HepG2 (cell line): ENCODE data around the gene ATP11A. TPM values are rescaled to one million over a fixed set of nuclear protein-coding genes. Genes with fewer than 3 reads are reported as not detected.

ENCODE experiments used
- ATAC-seq: fragments of 200-7000 bp; cut with Tn5 transposase; 3 replicates; pipeline ENCODE4 v1.9.1; 2020; ENCODE audit warnings: mild to moderate bottlenecking, moderate library complexity
- BruUV-seq: library from RNA; stranded (reverse); fragments of 400-500 nt; replicated peaks from 2 replicates; lab custom pipeline; 2021; lab: Mats Ljungman, UMichigan
- CTCF ChIA-PET: fragments of 300-600 bp; formaldehyde crosslinking; extraction: SDS; loops from one replicate; lab custom pipeline; 2021; ENCODE audit warnings: low total read pairs, inconsistent platforms, low intra/inter-chr PET ratio; lab: Yijun Ruan, JAX
- POLR2A ChIA-PET: fragments of 350-600 bp; sonication (Branson Sonifier 250); formaldehyde crosslinking; loops from one replicate; lab custom pipeline; 2020; ENCODE audit warnings: antibody characterized with exemption, inconsistent platforms; lab: Yijun Ruan, JAX
- DNase-seq: peaks from one replicate; pipeline ENCODE4 v3.0.0-alpha.2; 2015; ENCODE audit warnings: low spot score
- FAIRE-seq: peaks from 3 replicates; lab custom pipeline; 2011; peaks lifted over from hg19 to GRCh38; lab: Jason Lieb, UNC
- H2AFZ ChIP-seq: one replicate; pipeline ENCODE4 v1.6.1; 2011; ENCODE audit warnings: low read length, inconsistent platforms
- H3K27ac ChIP-seq: fragments of 300-600 bp; 3 replicates; pipeline ENCODE4 v1.8.0; 2011; ENCODE audit warnings: mixed run types, mild to moderate bottlenecking, mixed read lengths, low read length, inconsistent platforms; ENCODE audit not compliant: insufficient read depth; ENCODE audit errors: extremely low read length
- H3K27me3 ChIP-seq, 2 experiments: fragments of 200-600 bp in 1 of 2; 2 replicates in 1 of 2; 3 replicates in 1 of 2; pipeline versions ENCODE4 v1.6.0 to v1.8.0; 2011; ENCODE audit warnings: low read length in 2 of 2, mild to moderate bottlenecking in 2 of 2, moderate library complexity in 2 of 2, inconsistent platforms in 1 of 2; ENCODE audit not compliant: insufficient read depth in 2 of 2, control insufficient read depth in 1 of 2
- H3K36me3 ChIP-seq, 2 experiments: fragments of 200-600 bp in 1 of 2; replicated peaks in 1 of 2; 2 replicates in 1 of 2; 3 replicates in 1 of 2; pipeline versions ENCODE4 v1.5.1 to v1.8.0; 2011; ENCODE audit warnings: low read length in 2 of 2, inconsistent platforms in 1 of 2; ENCODE audit not compliant: insufficient read depth in 2 of 2, control insufficient read depth in 1 of 2
- H3K4me1 ChIP-seq: 2 replicates; pipeline ENCODE4 v1.5.1; 2012; ENCODE audit warnings: low read length, inconsistent platforms; ENCODE audit not compliant: insufficient read depth
- H3K4me2 ChIP-seq: 2 replicates; pipeline ENCODE4 v1.6.0; 2011; ENCODE audit warnings: low read depth, low read length, inconsistent platforms
- H3K4me3 ChIP-seq, 3 experiments: fragments of 200-600 bp in 1 of 3; sonication (generic), shearing (Covaris generic) in 1 of 3; replicated peaks in 1 of 3; 2 replicates each; pipeline ENCODE4 v1.5.1; 2011 to 2016; ENCODE audit warnings: low read length in 3 of 3, inconsistent platforms in 2 of 3, low read depth in 2 of 3, mild to moderate bottlenecking in 2 of 3, control low read depth in 1 of 3, mixed read lengths in 1 of 3; ENCODE audit not compliant: insufficient read depth in 1 of 3
- H3K79me2 ChIP-seq: one replicate; pipeline ENCODE4 v1.6.1; 2011; ENCODE audit warnings: low read length, inconsistent platforms; ENCODE audit not compliant: insufficient read depth
- H3K9ac ChIP-seq: 2 replicates; pipeline ENCODE4 v1.6.0; 2011; ENCODE audit warnings: mild to moderate bottlenecking, low read depth, low read length, inconsistent platforms; ENCODE audit not compliant: insufficient read depth
- H3K9me3 ChIP-seq: 2 replicates; pipeline ENCODE4 v1.5.1; 2012; ENCODE audit warnings: mild to moderate bottlenecking, low read length
- H4K20me1 ChIP-seq: 2 replicates; pipeline ENCODE4 v1.6.0; 2011; ENCODE audit warnings: inconsistent platforms, mild to moderate bottlenecking, low read length, moderate library complexity; ENCODE audit not compliant: insufficient read depth
- HOXA5 ChIP-seq: sonication (generic); formaldehyde crosslinking; IDR thresholded peaks from 2 replicates; pipeline ENCODE4 v1.4.0; 2020; ENCODE audit warnings: missing genetic modification reagents
- KLF11 ChIP-seq: IDR thresholded peaks from 2 replicates; pipeline ENCODE4 v1.6.1; 2016; ENCODE audit warnings: missing compliant biosample characterization
- KLF15 ChIP-seq: sonication (generic); formaldehyde crosslinking; IDR thresholded peaks from 2 replicates; pipeline ENCODE4 v1.8.1; 2023; ENCODE audit warnings: borderline replicate concordance, mild to moderate bottlenecking, inconsistent platforms, missing genetic modification reagents, mixed read lengths
- NAIF1 ChIP-seq: sonication (generic); formaldehyde crosslinking; IDR thresholded peaks from 2 replicates; pipeline ENCODE4 v1.5.0; 2020; ENCODE audit warnings: mild to moderate bottlenecking, missing genetic modification reagents, borderline replicate concordance
- NBN ChIP-seq: fragments of 450-650 bp; conservative IDR thresholded peaks from 2 replicates; pipeline ENCODE4 v1.6.1; 2017
- PHB2 ChIP-seq: fragments of 450-650 bp; IDR thresholded peaks from 2 replicates; pipeline ENCODE4 v1.6.1; 2018; ENCODE audit not compliant: partially characterized antibody
- RBFOX2 ChIP-seq: fragments of 200-400 bp; formaldehyde crosslinking; IDR thresholded peaks from 2 replicates; pipeline ENCODE4 v1.6.1; 2017; ENCODE audit warnings: low read depth, mild to moderate bottlenecking, low read length
- ZFP36L1 ChIP-seq: sonication (generic); formaldehyde crosslinking; IDR thresholded peaks from 2 replicates; pipeline ENCODE4 v1.8.0; 2022; ENCODE audit warnings: mild to moderate bottlenecking, missing genetic modification reagents, moderate library complexity
- ZNF431 ChIP-seq: sonication (generic); formaldehyde crosslinking; IDR thresholded peaks from 2 replicates; pipeline ENCODE4 v1.9.0; 2022; ENCODE audit warnings: missing genetic modification reagents, low read depth, mild to moderate bottlenecking, borderline replicate concordance
- ZNF782 ChIP-seq: sonication (generic); formaldehyde crosslinking; IDR thresholded peaks from 2 replicates; pipeline ENCODE4 v1.4.0; 2020; ENCODE audit warnings: missing genetic modification reagents, mild to moderate bottlenecking, borderline replicate concordance
- WGBS: methylation state at CpG from one replicate; pipeline ENCODE4 v1.1.6; 2017; ENCODE audit warnings: low lambda C conversion rate; 5-methylcytosine and 5-hydroxymethylcytosine counted together
- in situ Hi-C: cut with HindIII; loops from 2 replicates; pipeline ENCODE4 v1.10.0; 2017; ENCODE audit warnings: low pct_unique_long_range_greater_than_20kb; ENCODE audit not compliant: extremely low pct_ligation_motif_present
- intact Hi-C: fragments of 100-400 bp; cut with micrococcal nuclease; formaldehyde crosslinking; loops from one replicate; pipeline ENCODE4 v1.10.0; 2022; ENCODE audit not compliant: unreplicated experiment
- polyA plus RNA-seq, 8 experiments: library from polyadenylated mRNA; depleted of rRNA in 3 of 8; stranded (reverse) in 7 of 8; unstranded in 1 of 8; fragments of >200 nt; fragmentation: Illumina TruSeq in 4 of 8; extraction: Trizol in 4 of 8; gene quantifications; 2 replicates each; pipeline versions ENCODE4 v1.2.1 to v1.2.3, GENCODE V29; 2011 to 2016; ENCODE audit warnings: low read depth in 4 of 8, missing spikeins in 1 of 8, mixed read lengths in 1 of 8; ENCODE audit not compliant: insufficient read depth in 1 of 8
- total RNA-seq, 5 experiments: library from RNA; depleted of rRNA; stranded (reverse); fragments of >200 nt; fragmentation: Illumina TruSeq; extraction: Trizol; gene quantifications; 2 replicates each; pipeline ENCODE4 v1.2.3, GENCODE V29; 2016; ENCODE audit warnings: low read depth in 1 of 5
- TF ChIP-seq, protein P1 (sequence below): sonication (generic); formaldehyde crosslinking; IDR thresholded peaks from 2 replicates; pipeline ENCODE4 v1.5.0; 2020; ENCODE audit warnings: missing genetic modification reagents, mild to moderate bottlenecking, borderline replicate concordance
- TF ChIP-seq, protein P2 (sequence below): sonication (generic); formaldehyde crosslinking; IDR thresholded peaks from 2 replicates; pipeline ENCODE4 v1.5.0; 2020; ENCODE audit warnings: missing genetic modification reagents, mild to moderate bottlenecking, borderline replicate concordance
- TF ChIP-seq, protein P3 (sequence below): sonication (generic); formaldehyde crosslinking; IDR thresholded peaks from 2 replicates; pipeline ENCODE4 v1.8.0; 2022; ENCODE audit warnings: missing genetic modification reagents, mild to moderate bottlenecking, inconsistent platforms, borderline replicate concordance
- TF ChIP-seq, protein P4 (sequence below): sonication (generic); formaldehyde crosslinking; IDR thresholded peaks from 2 replicates; pipeline ENCODE4 v1.4.0; 2020; ENCODE audit warnings: missing genetic modification reagents, mild to moderate bottlenecking, borderline replicate concordance

Gene ATP11A
- total and polyA plus RNA-seq, 2 of the 13 experiments (the other 11 are each of a cell fraction or from before 2014, with no cell fraction given), result 18.4 to 20.1 TPM

DNA sequence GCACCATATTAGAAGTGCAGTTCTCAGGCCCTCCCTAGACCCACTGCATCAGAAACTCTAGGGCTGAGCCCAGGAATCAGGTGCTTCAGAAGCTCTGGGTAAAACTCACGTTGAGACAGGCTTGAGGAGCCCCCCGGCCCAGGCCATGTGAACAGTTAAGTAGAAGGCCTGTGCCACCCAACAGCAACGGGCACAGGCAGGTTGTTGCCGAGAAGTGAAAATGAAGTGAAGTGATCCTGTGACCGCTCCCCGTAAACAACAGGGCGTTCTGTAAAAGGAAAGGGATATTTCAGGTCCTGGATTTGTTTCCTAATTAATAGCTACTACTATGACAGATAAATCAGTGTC lies 128.8 kb downstream of the ATP11A start:
- POLR2A ChIA-PET, result no interaction called here
- in situ Hi-C loops, result no loop called here
- Histone ChIP-seq H3K36me3 (peaks cover 31 to 86% of the 10 kb centered on the region in 2 experiments), H4K20me1 (no peaks in the 10 kb centered on the region), H3K79me2 (no peaks in the 10 kb centered on the region), H3K4me1 (no peaks in the 10 kb centered on the region), H3K4me3 (no peak overlapping the region)
- FAIRE-seq (no peak), ATAC-seq (no peak)
- 99% methylated on average over 7 of the region's 7 CpGs for WGBS
- TF ChIP-seq KLF15 (CRISPR knock-in tag), result no peak
- TF ChIP-seq KLF11 (CRISPR knock-in tag), result no peak
- TF ChIP-seq NBN, result no peak
- TF ChIP-seq, protein P1, sequence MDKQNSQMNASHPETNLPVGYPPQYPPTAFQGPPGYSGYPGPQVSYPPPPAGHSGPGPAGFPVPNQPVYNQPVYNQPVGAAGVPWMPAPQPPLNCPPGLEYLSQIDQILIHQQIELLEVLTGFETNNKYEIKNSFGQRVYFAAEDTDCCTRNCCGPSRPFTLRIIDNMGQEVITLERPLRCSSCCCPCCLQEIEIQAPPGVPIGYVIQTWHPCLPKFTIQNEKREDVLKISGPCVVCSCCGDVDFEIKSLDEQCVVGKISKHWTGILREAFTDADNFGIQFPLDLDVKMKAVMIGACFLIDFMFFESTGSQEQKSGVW (CRISPR knock-in tag), result no peak
- TF ChIP-seq ZFP36L1 (CRISPR knock-in tag), result no peak
- TF ChIP-seq, protein P2, sequence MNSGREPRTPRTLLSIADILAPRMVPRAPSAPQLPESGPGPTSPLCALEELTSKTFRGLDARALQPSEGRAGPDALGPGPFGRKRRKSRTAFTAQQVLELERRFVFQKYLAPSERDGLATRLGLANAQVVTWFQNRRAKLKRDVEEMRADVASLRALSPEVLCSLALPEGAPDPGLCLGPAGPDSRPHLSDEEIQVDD (CRISPR knock-in tag), result no peak
- no peak for TF ChIP-seq ZNF431 (CRISPR knock-in tag)
- no peak for TF ChIP-seq PHB2
- TF ChIP-seq RBFOX2, result no peak
- no peak for TF ChIP-seq NAIF1 (CRISPR knock-in tag)
- no peak for TF ChIP-seq HOXA5 (CRISPR knock-in tag)
- TF ChIP-seq, protein P3, sequence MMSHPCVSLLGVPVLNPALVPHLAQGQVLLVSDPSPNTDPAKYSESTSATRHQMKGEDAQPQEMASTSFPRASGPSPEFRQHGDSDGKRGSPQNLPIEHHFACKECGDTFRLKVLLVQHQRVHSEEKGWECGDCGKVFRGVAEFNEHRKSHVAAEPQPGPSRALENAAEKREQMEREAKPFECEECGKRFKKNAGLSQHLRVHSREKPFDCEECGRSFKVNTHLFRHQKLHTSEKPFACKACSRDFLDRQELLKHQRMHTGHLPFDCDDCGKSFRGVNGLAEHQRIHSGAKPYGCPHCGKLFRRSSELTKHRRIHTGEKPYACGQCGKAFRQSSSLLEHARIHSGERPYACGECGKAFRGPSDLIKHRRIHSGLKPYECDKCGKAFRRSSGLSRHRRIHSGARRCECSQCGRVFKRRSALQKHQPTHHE (CRISPR knock-in tag), result no peak
- TF ChIP-seq, protein P4, sequence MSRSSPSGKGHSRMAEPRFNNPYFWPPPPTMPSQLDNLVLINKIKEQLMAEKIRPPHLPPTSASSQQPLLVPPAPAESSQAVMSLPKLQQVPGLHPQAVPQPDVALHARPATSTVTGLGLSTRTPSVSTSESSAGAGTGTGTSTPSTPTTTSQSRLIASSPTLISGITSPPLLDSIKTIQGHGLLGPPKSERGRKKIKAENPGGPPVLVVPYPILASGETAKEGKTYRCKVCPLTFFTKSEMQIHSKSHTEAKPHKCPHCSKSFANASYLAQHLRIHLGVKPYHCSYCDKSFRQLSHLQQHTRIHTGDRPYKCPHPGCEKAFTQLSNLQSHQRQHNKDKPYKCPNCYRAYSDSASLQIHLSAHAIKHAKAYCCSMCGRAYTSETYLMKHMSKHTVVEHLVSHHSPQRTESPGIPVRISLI (CRISPR knock-in tag), result no peak
- no peak for TF ChIP-seq ZNF782 (CRISPR knock-in tag)
- TF ChIP-seq, all 625 proteins: peak for 0
- Histone ChIP-seq H3K9ac (no peak overlapping the region), H3K27me3 (no peaks in the 10 kb centered on the region), H3K9me3 (no peaks in the 10 kb centered on the region), H3K4me2 (no peak overlapping the region), H3K27ac (no peak overlapping the region), H2AFZ (no peak overlapping the region)
- no TSS peak for BruUV-seq
- intact Hi-C loops, result no loop called here
- CTCF ChIA-PET, result no interaction called here
- no peak for DNase-seq
